ENCODE measurements around the gene NADSYN1.

DNA sequence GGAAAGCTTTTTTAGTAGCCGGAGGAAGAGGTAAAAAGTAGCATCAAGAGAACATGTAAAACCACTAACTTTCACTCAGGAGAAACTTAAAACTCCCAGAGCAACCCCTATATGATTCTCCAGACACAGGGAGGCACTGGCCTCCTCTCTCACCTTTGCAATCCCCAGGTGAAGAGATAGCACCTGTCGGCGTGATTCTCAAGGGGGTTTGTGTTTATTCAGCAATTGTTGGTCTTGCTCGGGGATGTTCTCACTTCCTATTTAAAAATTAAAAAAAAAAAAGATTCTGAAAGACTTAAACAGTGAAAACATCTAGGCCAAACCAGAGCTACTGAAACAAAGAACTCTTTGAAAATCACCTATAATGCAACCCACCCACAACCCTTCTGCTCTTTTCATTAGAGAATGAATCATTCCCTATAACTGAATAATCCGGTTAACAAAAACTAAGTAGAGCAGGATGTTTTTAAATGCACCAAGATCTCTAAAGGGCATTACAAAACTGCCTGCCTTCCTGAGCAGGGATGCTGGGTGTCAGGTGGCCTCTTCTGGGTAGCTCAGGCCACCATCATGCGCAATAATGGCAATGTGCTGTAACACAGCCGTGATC, 29.7 kb upstream of the NADSYN1 start:
- TF ChIP-seq CTCF (IDR thresholded peaks at IDR 0.05) = no peak
- TF ChIP-seq POLR2A (IDR thresholded peaks at IDR 0.05) = no peak
- TF ChIP-seq EP300 (IDR thresholded peaks at IDR 0.05) = no peak

Data from stomach (tissue), 4 donors.